Measurements from ENCODE around the gene ANGPTL2. TPM values are rescaled to one million over a fixed set of nuclear protein-coding genes. Genes with fewer than 3 reads are reported as not detected.

ANGPTL2 gene
- total RNA-seq, 1 donor from 2014 or later, result 4.9 TPM

DNA sequence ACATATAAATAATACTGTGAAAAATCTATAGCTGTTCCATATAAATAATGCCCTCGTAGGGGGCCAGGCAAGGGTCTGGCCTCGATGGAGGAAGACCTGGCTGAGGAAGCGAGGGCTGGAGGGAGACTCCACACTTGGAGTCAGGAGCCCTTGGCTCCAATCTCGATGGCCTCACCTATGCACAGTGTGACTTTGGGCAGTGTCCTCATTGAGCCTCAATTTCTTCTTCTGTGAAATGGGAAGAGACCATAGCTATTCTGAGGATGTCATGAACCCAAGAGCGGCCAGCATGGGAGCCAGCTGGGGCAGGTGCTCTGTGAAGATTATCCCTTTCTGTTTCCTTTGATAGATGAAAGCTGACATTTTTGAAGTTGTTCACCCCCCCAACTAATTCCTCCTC is 24.8 kb downstream of the ANGPTL2 start:
- no peak overlapping the region for H3K4me3 ChIP-seq (ENCODE audit: low read depth, low read length)
- TF ChIP-seq, protein P1, sequence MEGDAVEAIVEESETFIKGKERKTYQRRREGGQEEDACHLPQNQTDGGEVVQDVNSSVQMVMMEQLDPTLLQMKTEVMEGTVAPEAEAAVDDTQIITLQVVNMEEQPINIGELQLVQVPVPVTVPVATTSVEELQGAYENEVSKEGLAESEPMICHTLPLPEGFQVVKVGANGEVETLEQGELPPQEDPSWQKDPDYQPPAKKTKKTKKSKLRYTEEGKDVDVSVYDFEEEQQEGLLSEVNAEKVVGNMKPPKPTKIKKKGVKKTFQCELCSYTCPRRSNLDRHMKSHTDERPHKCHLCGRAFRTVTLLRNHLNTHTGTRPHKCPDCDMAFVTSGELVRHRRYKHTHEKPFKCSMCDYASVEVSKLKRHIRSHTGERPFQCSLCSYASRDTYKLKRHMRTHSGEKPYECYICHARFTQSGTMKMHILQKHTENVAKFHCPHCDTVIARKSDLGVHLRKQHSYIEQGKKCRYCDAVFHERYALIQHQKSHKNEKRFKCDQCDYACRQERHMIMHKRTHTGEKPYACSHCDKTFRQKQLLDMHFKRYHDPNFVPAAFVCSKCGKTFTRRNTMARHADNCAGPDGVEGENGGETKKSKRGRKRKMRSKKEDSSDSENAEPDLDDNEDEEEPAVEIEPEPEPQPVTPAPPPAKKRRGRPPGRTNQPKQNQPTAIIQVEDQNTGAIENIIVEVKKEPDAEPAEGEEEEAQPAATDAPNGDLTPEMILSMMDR (IDR thresholded peaks at IDR 0.05; ENCODE audit: insufficient read depth, low read length, poor library complexity, severe bottlenecking), result no peak
- no peak for DNase-seq (ENCODE audit: low read depth)
- no peaks in the 10 kb centered on the region for H3K36me3 ChIP-seq (ENCODE audit: control insufficient read depth, insufficient read depth, low read length)
- H3K27me3 ChIP-seq (ENCODE audit: control insufficient read depth, insufficient read depth, low read length), result no peaks in the 10 kb centered on the region

DNA sequence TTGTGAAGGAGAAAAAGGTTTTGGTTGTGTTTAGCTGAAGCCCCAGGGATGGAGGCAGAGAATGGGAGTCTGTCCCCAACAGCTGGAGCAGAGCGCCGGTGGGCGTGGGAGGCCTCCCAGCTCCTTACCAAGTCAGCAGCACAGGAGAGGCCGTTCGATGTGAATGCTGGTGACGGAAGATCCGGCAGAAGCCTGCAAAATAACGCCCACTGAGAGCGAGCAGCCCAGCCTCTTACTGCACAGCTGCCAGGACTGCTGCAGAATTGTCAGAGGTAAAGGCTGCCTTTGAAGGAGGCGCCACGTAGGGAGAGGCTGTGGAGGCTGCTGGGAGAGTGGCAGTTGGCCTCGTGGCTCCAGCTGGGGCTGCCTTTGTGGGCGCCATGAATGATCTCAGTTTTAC is 26.2 kb downstream of the ANGPTL2 start:
- H3K36me3 ChIP-seq (ENCODE audit: control insufficient read depth, insufficient read depth, low read length), result no peaks in the 10 kb centered on the region
- no peak overlapping the region for H3K4me3 ChIP-seq (ENCODE audit: low read depth, low read length)
- no peaks in the 10 kb centered on the region for H3K27me3 ChIP-seq (ENCODE audit: control insufficient read depth, insufficient read depth, low read length)
- TF ChIP-seq, protein P1 (IDR thresholded peaks at IDR 0.05; ENCODE audit: insufficient read depth, low read length, poor library complexity, severe bottlenecking), result no peak
- DNase-seq (ENCODE audit: low read depth), result no peak

DNA sequence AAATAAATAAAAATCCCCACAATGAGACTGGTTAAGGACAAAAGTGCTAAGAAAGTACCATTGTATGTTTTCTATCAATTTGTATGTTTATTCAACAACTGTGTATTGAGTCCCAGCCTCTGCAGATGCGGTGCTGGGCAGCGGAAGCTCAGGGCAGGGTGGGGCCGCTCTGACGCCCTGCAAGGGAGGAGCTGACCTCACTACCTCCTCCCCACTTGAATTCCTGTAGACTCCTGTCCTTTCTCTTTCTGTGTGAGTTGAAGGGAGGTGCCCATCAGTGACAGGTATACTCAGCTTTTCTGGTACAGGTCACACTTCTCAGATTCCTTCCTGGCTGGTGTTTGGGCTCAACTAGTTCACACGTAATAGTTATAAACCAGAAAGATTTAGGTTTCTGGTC is 27.0 kb downstream of the ANGPTL2 start:
- no peak overlapping the region for H3K4me3 ChIP-seq (ENCODE audit: low read depth, low read length)
- no peaks in the 10 kb centered on the region for H3K27me3 ChIP-seq (ENCODE audit: control insufficient read depth, insufficient read depth, low read length)
- H3K36me3 ChIP-seq (ENCODE audit: control insufficient read depth, insufficient read depth, low read length), result no peaks in the 10 kb centered on the region
- TF ChIP-seq, protein P1 (IDR thresholded peaks at IDR 0.05; ENCODE audit: insufficient read depth, low read length, poor library complexity, severe bottlenecking), result no peak
- no peak for DNase-seq (ENCODE audit: low read depth)

DNA sequence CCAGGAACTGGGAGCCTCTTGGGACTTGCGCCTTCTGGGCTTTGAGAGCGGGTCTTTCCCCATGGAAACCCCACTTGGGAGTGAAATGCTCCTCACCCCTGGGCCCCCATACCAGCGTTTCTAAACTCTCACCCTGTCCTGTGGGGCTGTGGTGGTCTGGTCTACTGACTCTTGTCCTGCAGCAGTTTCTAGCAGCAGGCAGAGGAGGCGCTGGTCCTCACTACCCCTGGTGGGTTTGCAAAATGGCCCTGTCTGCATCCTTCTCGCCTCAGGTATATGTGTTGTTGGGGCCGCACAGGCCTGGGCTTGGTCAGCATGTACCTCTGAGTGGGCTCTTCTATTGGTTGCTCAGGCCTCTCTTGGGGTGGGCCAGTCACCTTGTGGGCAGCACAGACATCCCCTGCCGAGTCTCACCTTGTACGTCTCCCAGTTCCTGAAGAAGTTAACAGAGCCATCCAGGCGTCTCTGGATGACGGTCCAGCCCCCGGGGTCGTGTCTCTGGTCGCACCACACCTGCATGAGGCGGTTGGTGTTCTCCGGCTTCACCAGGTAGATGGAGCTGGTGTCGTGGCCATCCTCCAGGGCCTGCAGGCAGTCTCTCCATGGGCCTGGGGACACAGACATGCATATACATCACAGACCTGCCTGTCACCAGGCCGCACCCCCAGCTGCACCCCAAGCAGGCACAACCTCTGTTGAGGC is 29.0 kb downstream of the ANGPTL2 start:
- TF ChIP-seq, protein P1 (IDR thresholded peaks at IDR 0.05; ENCODE audit: insufficient read depth, low read length, poor library complexity, severe bottlenecking), result no peak
- Histone ChIP-seq H3K36me3 (ENCODE audit: control insufficient read depth, insufficient read depth, low read length) (no peaks in the 10 kb centered on the region), H3K4me3 (ENCODE audit: low read depth, low read length) (no peak overlapping the region), H3K27me3 (ENCODE audit: control insufficient read depth, insufficient read depth, low read length) (no peaks in the 10 kb centered on the region)
- no peak for DNase-seq (ENCODE audit: low read depth)

DNA sequence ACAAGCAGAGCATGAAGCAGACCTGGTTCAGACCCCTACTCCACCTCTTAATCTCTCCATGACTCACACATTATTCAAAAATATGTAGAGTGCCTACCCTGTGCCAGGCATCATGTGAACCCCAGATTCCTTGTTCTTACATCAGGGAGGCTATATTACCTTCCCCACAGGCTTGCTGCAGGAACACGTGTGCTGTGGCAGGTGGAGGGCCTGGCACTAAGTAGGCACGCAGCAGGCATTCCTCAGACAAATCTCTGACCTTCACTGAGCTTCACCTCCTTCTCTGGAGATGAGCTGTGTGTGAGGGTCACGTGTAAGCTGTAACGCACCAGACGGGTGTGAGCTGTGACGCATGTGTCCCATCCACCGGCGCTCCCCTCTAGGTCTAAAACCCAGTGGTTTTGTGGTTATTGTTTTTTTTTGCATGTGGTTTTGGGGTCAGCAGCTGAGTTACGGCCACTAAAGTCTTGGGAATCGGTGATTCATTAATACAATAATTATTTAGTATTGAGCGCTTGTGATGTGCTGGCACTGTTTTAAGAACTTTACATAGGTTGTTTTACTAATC is 30.3 kb downstream of the ANGPTL2 start:
- Histone ChIP-seq H3K36me3 (ENCODE audit: control insufficient read depth, insufficient read depth, low read length) (no peaks in the 10 kb centered on the region), H3K27me3 (ENCODE audit: control insufficient read depth, insufficient read depth, low read length) (no peaks in the 10 kb centered on the region), H3K4me3 (ENCODE audit: low read depth, low read length) (no peak overlapping the region)
- no peak for DNase-seq (ENCODE audit: low read depth)
- TF ChIP-seq, protein P1 (IDR thresholded peaks at IDR 0.05; ENCODE audit: insufficient read depth, low read length, poor library complexity, severe bottlenecking), result no peak

DNA sequence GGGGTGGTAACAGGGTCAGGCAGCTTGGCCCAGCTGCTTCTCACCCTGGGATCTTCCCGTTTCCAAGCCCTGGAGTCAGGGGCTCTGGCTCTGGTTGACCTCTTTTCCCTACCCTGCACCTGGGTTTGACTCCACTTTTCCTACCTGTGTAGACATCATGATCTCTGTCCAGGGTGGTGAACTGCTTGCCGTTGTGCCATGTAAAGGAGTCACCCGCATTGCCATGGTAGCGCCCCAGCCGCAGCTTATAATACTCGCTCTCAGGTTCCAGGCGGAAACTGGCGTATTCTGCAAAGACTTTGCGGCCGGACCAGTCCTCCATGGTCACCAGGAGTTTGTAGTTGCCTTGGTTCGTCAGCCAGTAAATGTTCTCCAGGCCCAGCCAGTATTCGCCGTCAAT is 30.9 kb downstream of the ANGPTL2 start:
- Histone ChIP-seq H3K36me3 (ENCODE audit: control insufficient read depth, insufficient read depth, low read length) (no peaks in the 10 kb centered on the region), H3K4me3 (ENCODE audit: low read depth, low read length) (no peak overlapping the region), H3K27me3 (ENCODE audit: control insufficient read depth, insufficient read depth, low read length) (no peaks in the 10 kb centered on the region)
- no peak for DNase-seq (ENCODE audit: low read depth)
- TF ChIP-seq, protein P1 (IDR thresholded peaks at IDR 0.05; ENCODE audit: insufficient read depth, low read length, poor library complexity, severe bottlenecking), result no peak
